ENCODE measurements around the gene HASPIN. TPM values are rescaled to one million over a fixed set of nuclear protein-coding genes. Genes with fewer than 3 reads are reported as not detected.

Gene HASPIN
- total RNA-seq, 1 donor from 2014 or later, result 2.3 TPM

DNA sequence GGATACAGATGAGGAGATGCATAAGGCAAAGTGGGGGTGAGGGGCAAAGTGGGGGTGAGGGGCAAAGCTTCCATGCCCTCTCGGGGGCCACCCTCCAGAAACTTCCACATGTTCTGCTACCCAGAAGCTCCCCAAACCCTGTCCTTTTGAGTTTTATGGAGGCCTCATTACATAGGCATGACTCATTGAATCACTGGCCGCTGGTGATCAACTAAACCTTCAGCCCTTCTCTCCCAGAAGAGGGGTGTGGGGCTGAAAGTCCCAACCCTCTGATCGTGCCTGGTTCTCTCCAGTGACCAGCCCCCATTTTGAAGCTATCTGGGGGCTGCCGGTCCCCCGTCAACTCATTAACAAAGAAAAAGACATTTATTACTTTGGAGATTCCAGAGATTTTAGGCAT lies 49.8 kb downstream of the HASPIN start:
- no peak overlapping the region for H3K4me3 Mint-ChIP-seq (ENCODE audit: unreplicated experiment)
- TF ChIP-seq, protein P1, sequence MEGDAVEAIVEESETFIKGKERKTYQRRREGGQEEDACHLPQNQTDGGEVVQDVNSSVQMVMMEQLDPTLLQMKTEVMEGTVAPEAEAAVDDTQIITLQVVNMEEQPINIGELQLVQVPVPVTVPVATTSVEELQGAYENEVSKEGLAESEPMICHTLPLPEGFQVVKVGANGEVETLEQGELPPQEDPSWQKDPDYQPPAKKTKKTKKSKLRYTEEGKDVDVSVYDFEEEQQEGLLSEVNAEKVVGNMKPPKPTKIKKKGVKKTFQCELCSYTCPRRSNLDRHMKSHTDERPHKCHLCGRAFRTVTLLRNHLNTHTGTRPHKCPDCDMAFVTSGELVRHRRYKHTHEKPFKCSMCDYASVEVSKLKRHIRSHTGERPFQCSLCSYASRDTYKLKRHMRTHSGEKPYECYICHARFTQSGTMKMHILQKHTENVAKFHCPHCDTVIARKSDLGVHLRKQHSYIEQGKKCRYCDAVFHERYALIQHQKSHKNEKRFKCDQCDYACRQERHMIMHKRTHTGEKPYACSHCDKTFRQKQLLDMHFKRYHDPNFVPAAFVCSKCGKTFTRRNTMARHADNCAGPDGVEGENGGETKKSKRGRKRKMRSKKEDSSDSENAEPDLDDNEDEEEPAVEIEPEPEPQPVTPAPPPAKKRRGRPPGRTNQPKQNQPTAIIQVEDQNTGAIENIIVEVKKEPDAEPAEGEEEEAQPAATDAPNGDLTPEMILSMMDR (IDR thresholded peaks at IDR 0.05; ENCODE audit: partially characterized antibody, unreplicated experiment), result no peak
- DNase-seq, result no peak
- peaks cover 5% of the 10 kb centered on the region for H3K4me1 Mint-ChIP-seq (ENCODE audit: low read depth, unreplicated experiment)
- no peaks in the 10 kb centered on the region for H3K36me3 Mint-ChIP-seq (ENCODE audit: unreplicated experiment)
- H3K27ac Mint-ChIP-seq (ENCODE audit: unreplicated experiment), result no peak overlapping the region
- H3K27me3 Mint-ChIP-seq (ENCODE audit: unreplicated experiment), result peaks cover 9% of the 10 kb centered on the region
- no peaks in the 10 kb centered on the region for H3K9me3 Mint-ChIP-seq (ENCODE audit: unreplicated experiment)

DNA sequence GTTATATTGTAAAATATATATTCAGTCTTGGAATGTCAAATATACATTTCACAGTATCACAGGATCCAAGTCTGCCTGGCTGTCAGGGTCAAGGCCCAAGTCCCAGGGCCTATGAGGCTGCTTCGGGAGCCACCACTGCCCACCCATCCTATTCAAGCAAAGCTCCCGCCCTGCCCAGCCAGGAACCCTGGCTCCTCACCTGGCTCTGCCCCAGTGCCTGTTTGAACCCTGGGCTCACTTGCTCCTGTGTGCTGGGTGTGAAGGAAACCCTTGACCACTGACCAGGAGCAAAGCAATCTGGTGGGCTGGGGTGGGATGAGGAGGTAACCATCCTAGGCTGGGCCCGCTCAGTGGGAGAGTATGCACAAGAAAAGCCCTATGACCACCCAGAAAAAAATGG lies 50.3 kb downstream of the HASPIN start:
- TF ChIP-seq, protein P1 (IDR thresholded peaks at IDR 0.05; ENCODE audit: partially characterized antibody, unreplicated experiment), result no peak
- no peaks in the 10 kb centered on the region for H3K36me3 Mint-ChIP-seq (ENCODE audit: unreplicated experiment)
- H3K4me1 Mint-ChIP-seq (ENCODE audit: low read depth, unreplicated experiment), result peaks cover 4% of the 10 kb centered on the region
- H3K27ac Mint-ChIP-seq (ENCODE audit: unreplicated experiment), result no peak overlapping the region
- H3K9me3 Mint-ChIP-seq (ENCODE audit: unreplicated experiment), result no peaks in the 10 kb centered on the region
- no peak for DNase-seq
- H3K27me3 Mint-ChIP-seq (ENCODE audit: unreplicated experiment), result peaks cover 9% of the 10 kb centered on the region
- no peak overlapping the region for H3K4me3 Mint-ChIP-seq (ENCODE audit: unreplicated experiment)

Other genes starting within 250 kb of the HASPIN start
- not detected for gene ASPA, start 247.9 kb upstream of the HASPIN start, total RNA-seq (ENCODE audit: unreplicated experiment)
- 0.74 TPM for gene TRPV3, start 166.1 kb upstream of the HASPIN start, total RNA-seq (ENCODE audit: unreplicated experiment)
- gene TRPV1, start 114.5 kb upstream of the HASPIN start, total RNA-seq (ENCODE audit: unreplicated experiment), result 29.8 TPM
- gene SHPK, start 87.7 kb upstream of the HASPIN start, total RNA-seq (ENCODE audit: unreplicated experiment), result 35.5 TPM
- gene CTNS, start 87.1 kb upstream of the HASPIN start, total RNA-seq (ENCODE audit: unreplicated experiment), result 17.2 TPM
- gene TAX1BP3, start 55.3 kb upstream of the HASPIN start, total RNA-seq (ENCODE audit: unreplicated experiment), result 91.4 TPM
- 44.4 TPM for gene EMC6, start 55.1 kb upstream of the HASPIN start, total RNA-seq (ENCODE audit: unreplicated experiment)
- gene P2RX5, start 27.7 kb upstream of the HASPIN start, total RNA-seq (ENCODE audit: unreplicated experiment), result 6.6 TPM
- 19.2 TPM for gene ITGAE, start 77.3 kb downstream of the HASPIN start, total RNA-seq (ENCODE audit: unreplicated experiment)
- 133 TPM for gene NCBP3, start 122.3 kb downstream of the HASPIN start, total RNA-seq (ENCODE audit: unreplicated experiment)
- 41.3 TPM for gene CAMKK1, start 169.2 kb downstream of the HASPIN start, total RNA-seq (ENCODE audit: unreplicated experiment)
- 2.1 TPM for gene P2RX1, start 192.6 kb downstream of the HASPIN start, total RNA-seq (ENCODE audit: unreplicated experiment)
- 97.8 TPM for gene ATP2A3, start 240.5 kb downstream of the HASPIN start, total RNA-seq (ENCODE audit: unreplicated experiment)

Measured in glutamatergic neuron (in vitro differentiated cells).